22Rv1 (cell line): ENCODE data around the gene PCSK2.

ENCODE experiments used
- CTCF ChIP-seq: fragments of 450-650 bp; IDR thresholded peaks from 2 replicates; pipeline ENCODE4 v1.5.1; 2017; ENCODE audit warnings: mild to moderate bottlenecking
- ZFX ChIP-seq: fragments of 450-650 bp; IDR thresholded peaks from 2 replicates; pipeline ENCODE4 v1.6.1; 2017; ENCODE audit warnings: antibody characterized with exemption, borderline replicate concordance

GRCh38 chr20:17431621-17432364 is 205.0 kb downstream of the PCSK2 start:
- TF ChIP-seq CTCF (peak; percentile 93), ZFX (no peak)
